Measurements from ENCODE around the gene ACTRT2.

Gene ACTRT2

GRCh38 chr1:3058263-3059030, 37.2 kb downstream of the ACTRT2 start:
- no peak for DNase-seq

- DNase-seq = no peak
Measured at GRCh38 chr1:3060127-3060526, 38.9 kb downstream of the ACTRT2 start.

GRCh38 chr1:3060601-3061551, 39.6 kb downstream of the ACTRT2 start:
- no peak for DNase-seq

GRCh38 chr1:3061566-3061965, 40.3 kb downstream of the ACTRT2 start:
- no peak for DNase-seq

- no peak for DNase-seq
Measured at GRCh38 chr1:3061981-3062615, 40.8 kb downstream of the ACTRT2 start.

GRCh38 chr1:3062616-3063378, 41.5 kb downstream of the ACTRT2 start:
- no peak for DNase-seq

- no peak for DNase-seq
Measured at GRCh38 chr1:3063379-3064295, 42.4 kb downstream of the ACTRT2 start.

DNA sequence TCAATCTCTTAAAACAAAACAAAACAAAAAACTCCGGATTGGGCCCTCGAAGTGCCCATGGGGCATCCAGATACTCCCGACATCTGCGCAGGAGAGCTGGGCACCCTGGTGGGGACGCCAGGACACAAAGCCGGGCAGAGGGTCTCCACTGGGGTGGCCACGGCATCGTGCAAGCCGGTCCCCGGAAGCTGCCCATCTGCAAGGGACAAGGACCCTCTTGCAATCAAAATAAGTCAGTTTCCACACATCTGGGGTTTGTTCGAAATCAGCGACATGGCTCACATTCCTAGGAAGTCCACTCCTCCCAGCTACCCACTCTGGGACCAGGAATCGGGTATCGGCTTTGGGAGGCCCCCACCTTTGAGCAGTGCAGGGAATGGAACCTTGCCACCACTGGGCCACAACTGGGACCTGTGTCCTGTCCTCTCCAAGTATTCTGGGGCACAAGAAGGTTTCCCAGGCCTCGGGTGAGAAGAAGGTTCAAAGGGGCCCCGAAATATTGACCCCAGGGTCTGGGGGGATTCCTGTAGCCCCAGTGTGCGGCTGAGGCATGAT, 43.1 kb downstream of the ACTRT2 start:
- DNase-seq = no peak

DNA sequence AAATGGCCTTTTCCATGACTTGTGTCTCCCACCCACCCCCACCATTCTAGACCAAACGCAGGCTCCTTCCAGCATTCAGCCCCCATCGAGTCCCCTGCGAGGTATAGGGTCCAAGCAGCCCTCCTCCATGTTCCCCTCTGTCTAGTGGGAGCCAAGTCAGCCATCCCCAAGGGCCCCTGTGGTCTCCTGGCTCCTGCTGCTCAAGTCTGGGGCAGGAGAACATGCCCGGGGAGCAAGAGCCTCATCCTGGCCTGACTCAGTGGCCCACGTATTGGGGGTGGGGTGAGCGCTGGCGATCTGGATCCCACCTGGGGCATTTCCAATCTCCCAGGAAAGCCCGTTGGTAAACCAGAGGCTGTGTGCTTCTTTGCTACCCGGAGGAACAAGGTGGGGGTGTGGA, 43.6 kb downstream of the ACTRT2 start:
- no peak for DNase-seq

GRCh38 chr1:3065396-3065795, 44.1 kb downstream of the ACTRT2 start:
- no peak for DNase-seq

DNA sequence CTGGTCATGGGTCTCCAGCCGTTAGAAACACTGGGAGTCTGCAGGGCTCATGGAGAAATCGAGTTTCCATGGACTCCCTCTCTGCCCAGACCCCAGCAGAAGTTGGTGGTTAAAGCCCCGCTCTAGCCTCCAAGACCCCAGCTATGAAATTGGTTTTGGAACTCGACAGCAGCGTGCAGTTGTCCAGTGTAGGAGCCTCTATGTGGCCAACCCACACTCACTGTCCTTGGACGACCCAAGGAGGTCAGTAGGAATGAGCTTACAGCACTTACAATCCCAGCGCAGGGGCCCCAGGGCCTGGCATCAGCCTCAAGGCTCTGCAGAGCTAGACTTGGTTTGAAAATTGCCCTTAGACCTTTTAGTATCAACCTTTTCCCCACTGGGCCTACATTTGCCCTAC, 44.5 kb downstream of the ACTRT2 start:
- no peak for DNase-seq

DNA sequence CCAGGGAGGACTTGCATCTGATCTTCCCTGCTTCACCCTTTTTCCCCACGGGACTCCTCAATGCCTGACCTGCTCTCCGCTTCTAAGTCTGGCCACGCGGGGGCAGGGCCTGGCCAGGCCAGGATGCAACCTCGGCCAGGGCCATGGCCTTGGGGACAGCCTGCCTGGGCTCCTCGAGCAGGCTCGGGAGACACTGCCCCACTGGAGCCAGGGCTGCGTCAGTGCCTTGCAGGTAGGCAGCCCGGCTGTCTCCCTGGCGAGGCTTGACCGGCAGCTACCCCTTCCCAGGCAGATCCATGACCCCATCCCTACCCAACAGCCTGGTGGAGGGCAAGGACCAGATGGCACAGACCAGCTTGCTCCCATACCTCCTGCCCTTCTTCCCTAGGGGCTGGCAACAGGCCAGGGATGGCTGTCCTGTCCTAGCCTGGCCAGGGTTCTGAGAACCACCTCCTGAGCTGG, 45.0 kb downstream of the ACTRT2 start:
- DNase-seq = peak in 1 of 2 experiments; percentile 34

- no peak for DNase-seq
Measured at GRCh38 chr1:3066826-3067225, 45.6 kb downstream of the ACTRT2 start.

- DNase-seq = no peak
Measured at GRCh38 chr1:3067301-3067670, 46.0 kb downstream of the ACTRT2 start.

- no peak for DNase-seq
Measured at GRCh38 chr1:3067671-3068563, 46.6 kb downstream of the ACTRT2 start.

GRCh38 chr1:3068564-3069431, 47.5 kb downstream of the ACTRT2 start, which contains the start of gene PRDM16:
TSS of gene PRDM16 (plus strand) at chr1:3069203. CDS start at chr1:3069260, 57 bp downstream.
- DNase-seq = no peak

DNA sequence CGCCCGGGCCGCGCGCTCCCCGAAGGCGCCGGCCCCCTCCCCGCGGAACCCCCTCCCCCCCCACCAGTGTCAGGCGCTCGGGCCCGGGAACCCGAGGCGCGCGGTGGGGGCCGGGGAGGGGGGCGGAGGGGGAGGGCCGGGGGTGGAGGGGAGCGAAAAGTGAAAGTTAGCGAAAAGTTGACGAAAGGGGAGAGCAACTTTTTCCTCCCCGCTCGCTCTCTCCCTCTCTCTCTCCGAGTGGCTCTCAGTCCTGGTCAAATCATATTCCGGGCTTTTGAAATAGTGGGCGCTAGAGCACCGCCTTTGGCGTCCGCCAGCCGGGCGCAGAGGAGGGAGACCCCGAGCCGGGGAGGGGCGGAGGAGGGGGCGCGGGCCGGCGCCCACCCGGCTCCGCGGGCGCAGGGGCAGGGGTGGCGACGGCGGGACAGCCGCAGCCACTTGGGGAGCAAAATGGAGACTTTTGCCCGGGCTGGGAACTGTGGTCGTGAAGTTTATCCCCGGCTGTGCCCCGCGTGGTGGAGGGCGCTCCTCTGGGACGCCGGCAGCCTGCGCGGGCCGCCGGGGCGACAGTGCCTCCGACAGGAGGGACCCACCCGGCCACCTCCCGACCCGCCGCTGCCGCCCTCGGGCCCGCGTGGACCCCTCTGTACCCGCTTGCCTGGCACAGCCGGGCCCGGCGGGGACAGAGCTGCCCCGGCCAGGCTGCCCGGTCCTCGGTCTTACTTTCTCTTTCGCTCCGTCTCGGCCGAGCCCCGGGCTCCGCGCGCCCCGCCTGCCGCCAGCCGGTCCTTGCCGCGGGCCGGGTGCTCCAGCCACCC, 48.4 kb downstream of the ACTRT2 start:
- no peak for DNase-seq

DNA sequence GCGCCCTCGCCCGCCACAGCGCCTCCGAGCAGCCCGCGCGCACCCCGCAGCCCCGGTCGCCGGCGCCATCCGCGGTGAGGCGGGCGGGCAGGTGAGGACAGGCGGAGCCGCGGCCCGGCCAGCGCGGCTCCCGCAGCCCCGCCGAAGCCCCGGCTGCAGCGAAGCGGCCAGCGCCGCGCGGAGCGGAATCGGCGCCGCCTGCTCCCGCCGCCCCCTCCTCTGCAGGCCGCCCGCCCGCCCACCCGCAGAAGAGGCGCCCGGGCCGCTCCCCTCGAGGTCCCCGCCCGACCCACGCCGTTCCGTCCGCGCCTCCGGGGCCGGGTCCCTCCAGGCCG, 49.0 kb downstream of the ACTRT2 start:
- DNase-seq = no peak
